Smooth muscle cell (in vitro differentiated cells): ENCODE data around the gene NMNAT3. TPM values are rescaled to one million over a fixed set of nuclear protein-coding genes. Genes with fewer than 3 reads are reported as not detected.

Experiments
- DNase-seq: peaks from one replicate; lab custom pipeline; 2025; ENCODE audit not compliant: unreplicated experiment; lab: John Stamatoyannopoulos, UW
- H2AFZ ChIP-seq: fragments of 200-600 bp; sonication (generic); 2 replicates; pipeline ENCODE4 v1.6.0; 2016; ENCODE audit warnings: antibody characterized with exemption, low read depth, mild to moderate bottlenecking
- H3F3A ChIP-seq: fragments of 200-600 bp; sonication (generic); 2 replicates; pipeline ENCODE4 v1.6.0; 2017; ENCODE audit warnings: antibody characterized with exemption, low read depth
- H3K27ac ChIP-seq: fragments of 200-600 bp; sonication (generic); 2 replicates; pipeline ENCODE4 v1.5.1; 2016; ENCODE audit warnings: low read depth, mild to moderate bottlenecking
- H3K27me3 ChIP-seq: fragments of 200-600 bp; sonication (generic); 2 replicates; pipeline ENCODE4 v1.6.1; 2016; ENCODE audit warnings: low read depth, mild to moderate bottlenecking
- H3K36me3 ChIP-seq: fragments of 200-600 bp; sonication (generic); 2 replicates; pipeline ENCODE4 v1.5.1; 2016; ENCODE audit warnings: low read depth
- H3K4me1 ChIP-seq: fragments of 200-600 bp; sonication (generic); 2 replicates; pipeline ENCODE4 v1.5.1; 2016; ENCODE audit warnings: low read depth
- H3K4me2 ChIP-seq: fragments of 200-600 bp; sonication (generic); 2 replicates; pipeline ENCODE4 v1.6.0; 2016; ENCODE audit warnings: mild to moderate bottlenecking
- H3K4me3 ChIP-seq: fragments of 200-600 bp; sonication (generic); 2 replicates; pipeline ENCODE4 v1.5.1; 2016; ENCODE audit warnings: mild to moderate bottlenecking
- H3K79me2 ChIP-seq: fragments of 200-600 bp; sonication (generic); 2 replicates; pipeline ENCODE4 v1.6.0; 2016; ENCODE audit warnings: low read depth, mild to moderate bottlenecking
- H3K9ac ChIP-seq: fragments of 200-600 bp; sonication (generic); 2 replicates; pipeline ENCODE4 v1.6.0; 2016; ENCODE audit warnings: low read depth
- H3K9me3 ChIP-seq: fragments of 200-600 bp; sonication (generic); replicated peaks from 2 replicates; pipeline ENCODE4 v1.5.1; 2016; ENCODE audit warnings: low read depth
- H4K20me1 ChIP-seq: fragments of 200-600 bp; sonication (generic); 2 replicates; pipeline ENCODE4 v1.6.0; 2016; ENCODE audit warnings: low read depth
- CTCF ChIP-seq: fragments of 200-600 bp; sonication (generic); IDR thresholded peaks from 2 replicates; pipeline ENCODE4 v1.5.1; 2017; ENCODE audit warnings: borderline replicate concordance, mild to moderate bottlenecking, antibody characterized with exemption; ENCODE audit not compliant: insufficient read depth, poor library complexity, severe bottlenecking
- WGBS: methylation state at CpG from one replicate; pipeline ENCODE4 v1.1.7; 2016; ENCODE audit warnings: low lambda C conversion rate; 5-methylcytosine and 5-hydroxymethylcytosine counted together
- polyA plus RNA-seq: library from polyadenylated mRNA; unstranded; fragments of >200 nt; fragmentation: Nextera tagmentation; extraction: Ambion mirVana; gene quantifications from 2 replicates; pipeline ENCODE4 v1.2.1, GENCODE V29; 2016
- total RNA-seq: library from RNA; depleted of rRNA; stranded (reverse); fragments of >200 nt; gene quantifications from 2 replicates; pipeline ENCODE4 v1.2.3, GENCODE V29; 2014

NMNAT3 gene
- total and polyA plus RNA-seq, 2 experiments from 2014 or later = 0.18 to 0.65 TPM

GRCh38 chr3:139608924-139609323 is 68.8 kb downstream of the NMNAT3 start:
- H4K20me1 ChIP-seq = no peaks in the 10 kb centered on the region
- 79% methylated on average over 3 of the region's 3 CpGs for WGBS
- no peak for DNase-seq
- no peaks in the 10 kb centered on the region for H3K9me3 ChIP-seq
- no peaks in the 10 kb centered on the region for H3K79me2 ChIP-seq
- no peak overlapping the region for H3K9ac ChIP-seq
- no peaks in the 10 kb centered on the region for H3K27me3 ChIP-seq
- H3K36me3 ChIP-seq = no peaks in the 10 kb centered on the region
- H3K4me3 ChIP-seq = no peak overlapping the region
- H3F3A ChIP-seq = no peaks in the 10 kb centered on the region
- TF ChIP-seq CTCF = no peak
- no peak overlapping the region for H2AFZ ChIP-seq
- no peak overlapping the region for H3K27ac ChIP-seq
- H3K4me2 ChIP-seq = no peak overlapping the region
- H3K4me1 ChIP-seq = no peaks in the 10 kb centered on the region

- no peaks in the 10 kb centered on the region for H3F3A ChIP-seq
- WGBS = 83% methylated on average over 3 of the region's 3 CpGs
- DNase-seq = no peak
- TF ChIP-seq CTCF = no peak
- no peak overlapping the region for H2AFZ ChIP-seq
- no peaks in the 10 kb centered on the region for H4K20me1 ChIP-seq
- H3K4me1 ChIP-seq = no peaks in the 10 kb centered on the region
- no peak overlapping the region for H3K9ac ChIP-seq
- no peak overlapping the region for H3K27ac ChIP-seq
- no peaks in the 10 kb centered on the region for H3K79me2 ChIP-seq
- H3K36me3 ChIP-seq = no peaks in the 10 kb centered on the region
- no peak overlapping the region for H3K4me2 ChIP-seq
- H3K4me3 ChIP-seq = no peak overlapping the region
- H3K9me3 ChIP-seq = no peaks in the 10 kb centered on the region
- no peaks in the 10 kb centered on the region for H3K27me3 ChIP-seq
These were observed 69.7 kb downstream of the NMNAT3 start for GRCh38 chr3:139608108-139608380.

GRCh38 chr3:139607257-139608107 is 70.3 kb downstream of the NMNAT3 start:
- Histone ChIP-seq H3F3A (no peaks in the 10 kb centered on the region), H3K79me2 (no peaks in the 10 kb centered on the region), H3K4me1 (no peaks in the 10 kb centered on the region), H3K9ac (no peak overlapping the region), H3K4me3 (no peak overlapping the region), H3K27me3 (no peaks in the 10 kb centered on the region), H3K4me2 (no peak overlapping the region), H3K36me3 (no peaks in the 10 kb centered on the region), H3K9me3 (no peaks in the 10 kb centered on the region), H2AFZ (no peak overlapping the region), H4K20me1 (no peaks in the 10 kb centered on the region), H3K27ac (no peak overlapping the region)
- TF ChIP-seq CTCF = no peak
- no peak for DNase-seq
- 88% methylated on average over 2 of the region's 2 CpGs for WGBS

- WGBS = 90% methylated on average over 1 of the region's 1 CpG
- Histone ChIP-seq H3K79me2 (no peaks in the 10 kb centered on the region), H3F3A (no peaks in the 10 kb centered on the region), H3K27ac (no peak overlapping the region), H2AFZ (no peak overlapping the region), H3K9ac (no peak overlapping the region), H3K27me3 (no peaks in the 10 kb centered on the region), H3K36me3 (no peaks in the 10 kb centered on the region), H3K4me2 (no peak overlapping the region), H3K4me3 (no peak overlapping the region), H4K20me1 (no peaks in the 10 kb centered on the region), H3K4me1 (no peaks in the 10 kb centered on the region), H3K9me3 (no peaks in the 10 kb centered on the region)
- no peak for DNase-seq
- no peak for TF ChIP-seq CTCF
These were observed 75.8 kb downstream of the NMNAT3 start for GRCh38 chr3:139602003-139602402.
